ENCODE measurements around the gene NIPBL. TPM values are rescaled to one million over a fixed set of nuclear protein-coding genes. Genes with fewer than 3 reads are reported as not detected.
"Not testable (repeated sequence)": the region's sequence is repeated elsewhere in the genome, so short reads cannot be mapped to it uniquely, and the experiment has no call there.

Gene NIPBL
- total RNA-seq, 1 donor from 2014 or later = 29.6 TPM

- Histone ChIP-seq H3K36me3 (peaks cover 0 to 24% of the 10 kb centered on the region in 2 donors), H3K27me3 (no peaks in the 10 kb centered on the region), H3K9me3 (no peaks in the 10 kb centered on the region), H3K27ac (no peak overlapping the region), H3K4me1 (no peaks in the 10 kb centered on the region), H3K4me3 (no peak overlapping the region)
- intact Hi-C loops (cut with DNase I) = no loop called here
- no peak for TF ChIP-seq CTCF (IDR thresholded peaks at IDR 0.05)
- no peak for DNase-seq (ENCODE audit: low spot score in 2 of 2)
Observed at GRCh38 chr5:37080697-37081096, 204.1 kb downstream of the NIPBL start.

- H3K9me3 ChIP-seq; intact Hi-C loops (cut with DNase I); H3K27me3 ChIP-seq; DNase-seq (ENCODE audit: low spot score in 2 of 2); H3K4me3 ChIP-seq; H3K27ac ChIP-seq; H3K4me1 ChIP-seq: not testable (repeated sequence)
- peaks cover 0 to 27% of the 10 kb centered on the region in 2 donors for H3K36me3 ChIP-seq
Observed at GRCh38 chr5:37082977-37083376, 206.4 kb downstream of the NIPBL start.

- DNase-seq (ENCODE audit: low spot score in 2 of 2); intact Hi-C loops (cut with DNase I); H3K4me1 ChIP-seq; H3K4me3 ChIP-seq; H3K27me3 ChIP-seq; H3K27ac ChIP-seq; H3K36me3 ChIP-seq; H3K9me3 ChIP-seq: not testable (repeated sequence)
Observed at GRCh38 chr5:37086026-37086425, 209.5 kb downstream of the NIPBL start.

- Histone ChIP-seq H3K9me3 (no peaks in the 10 kb centered on the region), H3K27ac (no peak overlapping the region), H3K4me1 (no peaks in the 10 kb centered on the region), H3K36me3 (peaks cover 0 to 9% of the 10 kb centered on the region in 2 donors), H3K27me3 (no peaks in the 10 kb centered on the region), H3K4me3 (no peak overlapping the region)
- DNase-seq (ENCODE audit: low spot score in 2 of 2) = no peak
- no peak for TF ChIP-seq CTCF (IDR thresholded peaks at IDR 0.05)
- intact Hi-C loops (cut with DNase I) = no loop called here
Observed at GRCh38 chr5:37086466-37087173, 210.1 kb downstream of the NIPBL start.

GRCh38 chr5:37088009-37088408 lies 211.4 kb downstream of the NIPBL start:
- H3K36me3 ChIP-seq = peaks cover 0 to 9% of the 10 kb centered on the region in 2 donors
- H3K4me3 ChIP-seq = no peak overlapping the region
- TF ChIP-seq CTCF (IDR thresholded peaks at IDR 0.05) = no peak
- no peak for DNase-seq (ENCODE audit: low spot score in 2 of 2)
- no peaks in the 10 kb centered on the region for H3K27me3 ChIP-seq
- no peaks in the 10 kb centered on the region for H3K4me1 ChIP-seq
- no peak overlapping the region for H3K27ac ChIP-seq
- intact Hi-C loops (cut with DNase I) = no loop called here
- H3K9me3 ChIP-seq = no peaks in the 10 kb centered on the region

- Histone ChIP-seq H3K36me3 (peaks cover 0 to 9% of the 10 kb centered on the region in 2 donors), H3K4me3 (no peak overlapping the region), H3K27me3 (no peaks in the 10 kb centered on the region), H3K9me3 (no peaks in the 10 kb centered on the region), H3K27ac (no peak overlapping the region), H3K4me1 (no peaks in the 10 kb centered on the region)
- no peak for DNase-seq (ENCODE audit: low spot score in 2 of 2)
- intact Hi-C loops (cut with DNase I) = no loop called here
- TF ChIP-seq CTCF (IDR thresholded peaks at IDR 0.05) = no peak
Observed at GRCh38 chr5:37090123-37090726, 213.7 kb downstream of the NIPBL start.

Data from ascending aorta (tissue), 2 donors.